ENCODE data around the gene UBR4. TPM values are rescaled to one million over a fixed set of nuclear protein-coding genes. Genes with fewer than 3 reads are reported as not detected.

The UBR4 gene
- total RNA-seq, 1 experiment from 2014 or later: 107 TPM

GRCh38 chr1:19035377-19036040 lies 174.6 kb downstream of the UBR4 start:
- DNase-seq (ENCODE audit: low read depth, low spot score) (no peak), ATAC-seq (no peak)
- H4K20me1 ChIP-seq (ENCODE audit: insufficient read depth): no peaks in the 10 kb centered on the region
- H3K79me2 ChIP-seq (ENCODE audit: insufficient read depth, low read length): no peaks in the 10 kb centered on the region
- no peak for TF ChIP-seq CBX3 (IDR thresholded peaks at IDR 0.05; ENCODE audit: low read depth)
- TF ChIP-seq POLR2AphosphoS5 (IDR thresholded peaks at IDR 0.05; ENCODE audit: low read depth, low read length): no peak
- no peak overlapping the region for H3K4me3 ChIP-seq (replicated peaks in 1 of 2; ENCODE audit: low read depth in 1 of 2, low read length in 2 of 2)
- no TSS peak for BruUV-seq (replicated peaks)
- H3K4me1 ChIP-seq (ENCODE audit: control insufficient read depth in 1 of 2, insufficient read depth in 2 of 2, low read length in 2 of 2): peaks cover 0 to 18% of the 10 kb centered on the region in 2 experiments; a peak in 1 of 4 replicates
- H3K9me2 ChIP-seq (ENCODE audit: insufficient read depth): no peaks in the 10 kb centered on the region
- intact Hi-C loops (cut with micrococcal nuclease): no loop called here
- H3K9ac ChIP-seq (ENCODE audit: low read length): no peak overlapping the region
- H3K27me3 ChIP-seq (ENCODE audit: insufficient read depth, low read length): no peaks in the 10 kb centered on the region
- no peak overlapping the region for H3K4me2 ChIP-seq (ENCODE audit: low read length)
- H3K9me3 ChIP-seq (ENCODE audit: control insufficient read depth in 1 of 2, insufficient read depth in 1 of 2, low read depth in 1 of 2, low read length in 2 of 2): no peaks in the 10 kb centered on the region
- no peak overlapping the region for H2AFZ ChIP-seq (ENCODE audit: low read depth, low read length, poor library complexity, severe bottlenecking)
- ChIA-PET POLR2A (no interaction called here), RAD21 (ENCODE audit: low non-redundant PET in 1 of 2, low total read pairs in 2 of 2, uncharacterized antibody in 2 of 2, unreplicated experiment in 2 of 2) (no interaction called here), CTCF (interaction anchor here (0.6 kb wide), 1 partner anchor 10 kb away, joined by 3 read pairs; no protein-coding TSS in a partner anchor)
- H3K36me3 ChIP-seq (ENCODE audit: control insufficient read depth in 1 of 2, insufficient read depth in 2 of 2, low read length in 2 of 2): no peaks in the 10 kb centered on the region
- H3K27ac ChIP-seq (ENCODE audit: low read depth, low read length): no peak overlapping the region

DNA sequence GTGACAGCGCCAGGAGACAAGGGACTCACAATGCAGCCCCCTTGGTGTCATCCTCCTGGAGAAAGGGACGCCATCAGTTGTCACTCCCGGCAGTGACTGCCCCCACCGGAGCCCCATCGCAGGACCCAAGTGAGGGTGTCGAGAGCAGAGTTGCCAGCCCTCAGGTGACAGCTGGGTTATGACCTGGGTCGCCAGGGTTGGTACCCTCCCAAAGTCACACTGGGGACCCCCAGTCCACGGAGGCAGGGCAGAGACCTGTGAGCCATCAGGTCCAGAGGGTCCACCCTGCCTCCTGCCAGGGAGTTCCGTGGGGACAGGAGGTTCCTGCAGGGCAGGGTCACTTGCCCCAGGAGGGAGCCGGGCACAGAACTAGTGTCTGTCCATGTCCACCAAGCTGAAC lies 175.3 kb downstream of the UBR4 start:
- no peak overlapping the region for H3K27ac ChIP-seq (ENCODE audit: low read depth, low read length)
- no peaks in the 10 kb centered on the region for H3K9me3 ChIP-seq (ENCODE audit: control insufficient read depth in 1 of 2, insufficient read depth in 1 of 2, low read depth in 1 of 2, low read length in 2 of 2)
- H3K36me3 ChIP-seq (ENCODE audit: control insufficient read depth in 1 of 2, insufficient read depth in 2 of 2, low read length in 2 of 2): no peaks in the 10 kb centered on the region
- BruUV-seq (replicated peaks): no TSS peak
- H3K79me2 ChIP-seq (ENCODE audit: insufficient read depth, low read length): no peaks in the 10 kb centered on the region
- ChIA-PET POLR2A (no interaction called here), CTCF (no interaction called here), RAD21 (ENCODE audit: low non-redundant PET in 1 of 2, low total read pairs in 2 of 2, uncharacterized antibody in 2 of 2, unreplicated experiment in 2 of 2) (no interaction called here)
- no peak overlapping the region for H3K9ac ChIP-seq (ENCODE audit: low read length)
- H3K4me1 ChIP-seq (ENCODE audit: control insufficient read depth in 1 of 2, insufficient read depth in 2 of 2, low read length in 2 of 2): peaks cover 0 to 18% of the 10 kb centered on the region in 2 experiments; a peak in 1 of 4 replicates
- no peaks in the 10 kb centered on the region for H3K9me2 ChIP-seq (ENCODE audit: insufficient read depth)
- no peaks in the 10 kb centered on the region for H4K20me1 ChIP-seq (ENCODE audit: insufficient read depth)
- ATAC-seq (no peak), DNase-seq (ENCODE audit: low read depth, low spot score) (no peak)
- H3K4me2 ChIP-seq (ENCODE audit: low read length): no peak overlapping the region
- no peaks in the 10 kb centered on the region for H3K27me3 ChIP-seq (ENCODE audit: insufficient read depth, low read length)
- intact Hi-C loops (cut with micrococcal nuclease): no loop called here
- no peak overlapping the region for H3K4me3 ChIP-seq (replicated peaks in 1 of 2; ENCODE audit: low read depth in 1 of 2, low read length in 2 of 2)
- no peak overlapping the region for H2AFZ ChIP-seq (ENCODE audit: low read depth, low read length, poor library complexity, severe bottlenecking)
- no peak for TF ChIP-seq ZNF274 (IDR thresholded peaks at IDR 0.05; ENCODE audit: low read depth, low read length)
- no peak for TF ChIP-seq SRF (IDR thresholded peaks at IDR 0.05; ENCODE audit: low read depth)
- TF ChIP-seq, protein P1, sequence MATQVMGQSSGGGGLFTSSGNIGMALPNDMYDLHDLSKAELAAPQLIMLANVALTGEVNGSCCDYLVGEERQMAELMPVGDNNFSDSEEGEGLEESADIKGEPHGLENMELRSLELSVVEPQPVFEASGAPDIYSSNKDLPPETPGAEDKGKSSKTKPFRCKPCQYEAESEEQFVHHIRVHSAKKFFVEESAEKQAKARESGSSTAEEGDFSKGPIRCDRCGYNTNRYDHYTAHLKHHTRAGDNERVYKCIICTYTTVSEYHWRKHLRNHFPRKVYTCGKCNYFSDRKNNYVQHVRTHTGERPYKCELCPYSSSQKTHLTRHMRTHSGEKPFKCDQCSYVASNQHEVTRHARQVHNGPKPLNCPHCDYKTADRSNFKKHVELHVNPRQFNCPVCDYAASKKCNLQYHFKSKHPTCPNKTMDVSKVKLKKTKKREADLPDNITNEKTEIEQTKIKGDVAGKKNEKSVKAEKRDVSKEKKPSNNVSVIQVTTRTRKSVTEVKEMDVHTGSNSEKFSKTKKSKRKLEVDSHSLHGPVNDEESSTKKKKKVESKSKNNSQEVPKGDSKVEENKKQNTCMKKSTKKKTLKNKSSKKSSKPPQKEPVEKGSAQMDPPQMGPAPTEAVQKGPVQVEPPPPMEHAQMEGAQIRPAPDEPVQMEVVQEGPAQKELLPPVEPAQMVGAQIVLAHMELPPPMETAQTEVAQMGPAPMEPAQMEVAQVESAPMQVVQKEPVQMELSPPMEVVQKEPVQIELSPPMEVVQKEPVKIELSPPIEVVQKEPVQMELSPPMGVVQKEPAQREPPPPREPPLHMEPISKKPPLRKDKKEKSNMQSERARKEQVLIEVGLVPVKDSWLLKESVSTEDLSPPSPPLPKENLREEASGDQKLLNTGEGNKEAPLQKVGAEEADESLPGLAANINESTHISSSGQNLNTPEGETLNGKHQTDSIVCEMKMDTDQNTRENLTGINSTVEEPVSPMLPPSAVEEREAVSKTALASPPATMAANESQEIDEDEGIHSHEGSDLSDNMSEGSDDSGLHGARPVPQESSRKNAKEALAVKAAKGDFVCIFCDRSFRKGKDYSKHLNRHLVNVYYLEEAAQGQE (IDR thresholded peaks at IDR 0.05; ENCODE audit: low read depth): no peak
- no peak for TF ChIP-seq CBX3 (IDR thresholded peaks at IDR 0.05; ENCODE audit: low read depth)
- no peak for TF ChIP-seq MAX (IDR thresholded peaks at IDR 0.05)
- TF ChIP-seq ZBTB33 (IDR thresholded peaks at IDR 0.05; ENCODE audit: extremely low read depth, insufficient replicate concordance, low read length): no peak
- no peak for TF ChIP-seq JUND (IDR thresholded peaks at IDR 0.05)
- TF ChIP-seq, protein P2, sequence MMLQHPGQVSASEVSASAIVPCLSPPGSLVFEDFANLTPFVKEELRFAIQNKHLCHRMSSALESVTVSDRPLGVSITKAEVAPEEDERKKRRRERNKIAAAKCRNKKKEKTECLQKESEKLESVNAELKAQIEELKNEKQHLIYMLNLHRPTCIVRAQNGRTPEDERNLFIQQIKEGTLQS (IDR thresholded peaks at IDR 0.05): no peak
- TF ChIP-seq YY1 (IDR thresholded peaks at IDR 0.05; ENCODE audit: extremely low read depth, insufficient replicate concordance, low read depth, low read length): no peak
- TF ChIP-seq POLR2A (IDR thresholded peaks at IDR 0.05; ENCODE audit: borderline replicate concordance, extremely low read depth, insufficient read depth, insufficient read length): no peak
- TF ChIP-seq EZH2phosphoT487 (IDR thresholded peaks at IDR 0.05; ENCODE audit: borderline replicate concordance): no peak
- TF ChIP-seq FOSL1 (IDR thresholded peaks at IDR 0.05; ENCODE audit: low read depth): no peak
- TF ChIP-seq TCF7L2 (IDR thresholded peaks at IDR 0.05; ENCODE audit: borderline replicate concordance, extremely low read depth, insufficient read depth, insufficient read length): no peak

Data from HCT116 (cell line).